MG63 (cell line): ENCODE results near the gene PRELP. TPM values are rescaled to one million over a fixed set of nuclear protein-coding genes. Genes with fewer than 3 reads are reported as not detected.
"Not testable (repeated sequence)": the region's sequence is repeated elsewhere in the genome, so short reads cannot be mapped to it uniquely, and the experiment has no call there.

Experiments used
- DNase-seq: peaks from one replicate; pipeline ENCODE4 v3.0.0-alpha.2; 2020
- H3K27me3 ChIP-seq: fragments of 250-450 bp; sonication (Bioruptor Pico); 2 replicates; pipeline ENCODE4 v1.5.1; 2020; ENCODE audit warnings: mild to moderate bottlenecking, moderate library complexity
- H3K36me3 ChIP-seq: fragments of 250-450 bp; sonication (Bioruptor Pico); 2 replicates; pipeline ENCODE4 v1.5.1; 2020; ENCODE audit warnings: mild to moderate bottlenecking, moderate library complexity
- H3K4me3 ChIP-seq: fragments of 250-450 bp; sonication (Bioruptor Pico); 2 replicates; pipeline ENCODE4 v1.5.1; 2020; ENCODE audit warnings: mild to moderate bottlenecking, moderate library complexity
- H3K9me3 ChIP-seq: fragments of 250-450 bp; sonication (Bioruptor Pico); 2 replicates; pipeline ENCODE4 v1.5.1; 2020; ENCODE audit warnings: mild to moderate bottlenecking, moderate library complexity
- total RNA-seq: library from RNA; depleted of rRNA; stranded (reverse); fragments of >200 nt; shearing (Covaris generic); gene quantifications from 2 replicates; pipeline ENCODE4 v1.2.3, GENCODE V29; 2014; ENCODE audit warnings: low replicate concordance; rRNA removed

The PRELP gene
- not detected in 2 replicates for total RNA-seq

- Histone ChIP-seq H3K27me3 (no peaks in the 10 kb centered on the region), H3K9me3 (no peaks in the 10 kb centered on the region), H3K4me3 (no peak within 1 kb of the TSS), H3K36me3 (no peaks in the 10 kb centered on the region)
- DNase-seq = peak; percentile 28
These were observed at the start of gene PRELP for GRCh38 chr1:203475012-203475981. Gene PRELP, plus strand, starts transcription at chr1:203475806. Its CDS starts 7,379 bp downstream, at chr1:203483185.

- Histone ChIP-seq H3K9me3 (no peaks in the 10 kb centered on the region), H3K27me3 (peaks cover 36% of the 10 kb centered on the region), H3K36me3 (no peaks in the 10 kb centered on the region), H3K4me3 (no peak overlapping the region)
- no peak for DNase-seq
These were observed 49.2 kb upstream of the PRELP start for GRCh38 chr1:203426366-203426765.

GRCh38 chr1:203426870-203427269 lies 48.7 kb upstream of the PRELP start:
- no peaks in the 10 kb centered on the region for H3K9me3 ChIP-seq
- H3K27me3 ChIP-seq = peaks cover 36% of the 10 kb centered on the region
- no peak overlapping the region for H3K4me3 ChIP-seq
- no peaks in the 10 kb centered on the region for H3K36me3 ChIP-seq
- no peak for DNase-seq

DNA sequence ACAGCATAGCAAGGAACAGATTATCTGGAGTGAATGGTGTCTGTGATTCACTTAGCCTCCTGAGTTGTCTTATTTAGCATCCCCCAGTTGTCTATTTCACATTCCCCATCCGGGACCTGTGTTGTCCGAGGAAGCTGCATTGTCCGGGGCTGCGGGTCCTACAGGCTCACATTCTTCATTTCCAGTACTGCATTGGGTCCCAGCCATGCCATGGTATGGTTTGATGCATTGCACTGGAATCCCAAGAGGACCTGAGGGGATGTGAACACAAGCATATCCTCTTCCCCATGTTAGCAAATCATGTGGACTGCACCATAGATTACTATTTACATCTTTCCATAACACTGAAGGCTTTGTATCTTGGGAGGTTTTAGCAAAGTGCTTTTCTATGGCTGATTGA lies 48.2 kb upstream of the PRELP start:
- no peaks in the 10 kb centered on the region for H3K36me3 ChIP-seq
- no peak for DNase-seq
- peaks cover 36% of the 10 kb centered on the region for H3K27me3 ChIP-seq
- H3K9me3 ChIP-seq = no peaks in the 10 kb centered on the region
- no peak overlapping the region for H3K4me3 ChIP-seq

GRCh38 chr1:203428981-203429599 lies 46.5 kb upstream of the PRELP start:
- Histone ChIP-seq H3K4me3 (no peak overlapping the region), H3K36me3 (no peaks in the 10 kb centered on the region), H3K9me3 (no peaks in the 10 kb centered on the region), H3K27me3 (peaks cover 36% of the 10 kb centered on the region)
- DNase-seq = no peak

DNA sequence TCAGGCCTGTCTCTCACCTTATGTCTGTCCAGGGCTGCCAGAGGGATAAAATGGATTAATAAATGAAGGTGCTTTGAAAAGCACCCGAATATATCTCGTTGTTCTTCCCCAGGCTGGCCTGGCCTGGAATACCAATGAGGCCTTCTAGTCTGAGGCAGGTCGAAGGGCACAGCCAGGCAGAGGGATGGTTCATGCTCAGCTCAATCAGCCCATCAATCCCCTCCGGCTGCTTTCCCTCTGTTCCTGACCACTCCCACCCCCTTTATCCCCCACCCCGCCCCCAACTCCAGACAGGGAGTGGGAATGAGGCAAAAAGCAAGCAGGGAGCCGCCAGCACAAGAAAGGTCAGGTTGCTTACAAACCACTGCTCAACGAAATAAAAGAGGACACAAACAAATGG lies 40.0 kb upstream of the PRELP start:
- Histone ChIP-seq H3K27me3 (no peaks in the 10 kb centered on the region; the same call in none of the 2 replicates), H3K4me3 (no peak overlapping the region), H3K9me3 (no peaks in the 10 kb centered on the region), H3K36me3 (no peaks in the 10 kb centered on the region)
- DNase-seq = no peak

- no peaks in the 10 kb centered on the region; the same call in 1 of the 2 replicates for H3K27me3 ChIP-seq
- DNase-seq = no peak
- H3K4me3 ChIP-seq = no peak overlapping the region
- H3K9me3 ChIP-seq = no peaks in the 10 kb centered on the region
- H3K36me3 ChIP-seq = no peaks in the 10 kb centered on the region
These were observed 37.8 kb upstream of the PRELP start for GRCh38 chr1:203437696-203438315.

- no peak overlapping the region for H3K4me3 ChIP-seq
- no peaks in the 10 kb centered on the region for H3K27me3 ChIP-seq
- no peak for DNase-seq
- H3K9me3 ChIP-seq = no peaks in the 10 kb centered on the region
- no peaks in the 10 kb centered on the region for H3K36me3 ChIP-seq
These were observed 36.4 kb upstream of the PRELP start for GRCh38 chr1:203439131-203439730.

- H3K4me3 ChIP-seq = no peak overlapping the region
- H3K9me3 ChIP-seq = peaks cover 1% of the 10 kb centered on the region; the same call in 1 of the 2 replicates
- no peaks in the 10 kb centered on the region for H3K36me3 ChIP-seq
- H3K27me3 ChIP-seq = no peaks in the 10 kb centered on the region
- DNase-seq = peak; percentile 78
These were observed 34.8 kb upstream of the PRELP start for GRCh38 chr1:203440771-203441170.

DNA sequence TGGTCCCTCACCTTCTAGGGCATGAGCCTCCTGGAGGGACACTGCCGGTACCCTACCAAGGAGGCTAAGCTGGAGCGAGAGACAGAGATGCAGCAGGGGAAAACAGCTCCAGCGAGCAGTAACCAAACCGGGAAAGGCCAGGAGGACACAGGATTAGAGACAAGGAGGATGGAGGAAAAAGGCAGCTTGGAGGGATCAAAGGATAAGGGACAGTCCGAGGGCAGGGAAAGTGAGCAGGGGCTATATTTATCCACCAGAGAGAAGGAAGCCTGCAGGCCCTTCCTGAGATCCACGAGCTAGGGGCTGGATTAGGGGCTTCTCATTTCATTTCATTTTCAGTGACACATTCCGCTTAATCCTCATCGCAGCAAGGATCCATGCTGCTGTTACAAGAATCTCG lies 33.8 kb upstream of the PRELP start:
- no peak for DNase-seq

GRCh38 chr1:203442821-203443220 lies 32.8 kb upstream of the PRELP start:
- Histone ChIP-seq H3K4me3 (no peak overlapping the region), H3K27me3 (no peaks in the 10 kb centered on the region), H3K36me3 (no peaks in the 10 kb centered on the region), H3K9me3 (peaks cover 6% of the 10 kb centered on the region; the same call in 1 of the 2 replicates)
- DNase-seq = no peak

More for the DNA sequence above, 33.8 kb upstream of the PRELP start:
- H3K36me3 ChIP-seq = no peaks in the 10 kb centered on the region
- H3K9me3 ChIP-seq = peaks cover 6% of the 10 kb centered on the region; the same call in 1 of the 2 replicates
- H3K4me3 ChIP-seq = no peak overlapping the region
- no peaks in the 10 kb centered on the region for H3K27me3 ChIP-seq

- Histone ChIP-seq H3K36me3 (no peaks in the 10 kb centered on the region), H3K9me3 (peaks cover 6% of the 10 kb centered on the region; the same call in 1 of the 2 replicates), H3K27me3 (0 out of 2 replicates have a peak, but pooled peaks cover under 1% of the 10 kb centered on the region), H3K4me3 (no peak overlapping the region)
- DNase-seq = no peak
These were observed 32.3 kb upstream of the PRELP start for GRCh38 chr1:203443296-203443695.

DNA sequence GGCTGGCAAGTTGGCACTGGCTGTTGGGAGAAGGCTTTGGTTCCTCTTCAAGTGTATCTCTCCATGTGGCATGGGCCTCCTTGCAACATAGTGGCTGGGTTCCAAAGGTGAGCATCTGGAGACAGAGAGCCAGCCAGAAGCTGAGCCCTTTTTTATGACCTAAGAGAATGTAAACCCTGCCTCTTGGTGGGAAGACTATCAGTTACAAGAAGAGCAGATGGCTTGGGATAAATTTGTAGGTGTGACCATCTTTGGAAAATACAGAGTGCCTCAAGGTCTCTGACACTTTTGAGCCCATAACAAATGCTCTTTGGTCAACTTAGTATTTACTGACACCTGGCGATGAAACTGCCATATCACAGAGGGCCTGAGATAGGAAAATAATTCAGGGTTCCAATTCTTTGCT lies 31.4 kb upstream of the PRELP start:
- no peaks in the 10 kb centered on the region for H3K36me3 ChIP-seq
- H3K27me3 ChIP-seq = 0 out of 2 replicates have a peak, but pooled peaks cover 2% of the 10 kb centered on the region
- no peak overlapping the region for H3K4me3 ChIP-seq
- DNase-seq = peak; percentile 39
- H3K9me3 ChIP-seq = peaks cover 6% of the 10 kb centered on the region; the same call in 1 of the 2 replicates

DNA sequence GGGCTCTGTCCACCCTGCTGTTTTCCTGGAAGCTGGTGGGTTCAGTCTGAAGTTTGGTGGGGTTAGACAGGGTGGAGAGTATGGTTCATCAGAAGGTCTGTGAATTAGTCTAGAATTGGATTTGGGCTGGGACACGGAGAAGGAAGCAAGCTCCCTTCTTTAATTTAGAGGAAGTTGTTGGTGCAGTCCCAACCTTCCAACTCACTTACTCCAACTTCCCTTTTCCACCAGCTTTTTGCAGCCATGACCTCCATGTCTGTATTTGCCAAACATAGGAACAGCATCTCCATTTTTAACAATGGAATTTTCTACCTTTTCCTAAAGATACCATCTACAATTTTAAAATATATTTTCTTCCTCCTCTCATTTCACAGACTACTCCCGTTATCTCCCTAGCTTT lies 28.5 kb upstream of the PRELP start:
- Histone ChIP-seq H3K36me3 (no peaks in the 10 kb centered on the region), H3K9me3 (peaks cover 6% of the 10 kb centered on the region; the same call in 1 of the 2 replicates), H3K27me3 (peaks cover 6% of the 10 kb centered on the region; the same call in 1 of the 2 replicates), H3K4me3 (no peak overlapping the region)
- no peak for DNase-seq

DNA sequence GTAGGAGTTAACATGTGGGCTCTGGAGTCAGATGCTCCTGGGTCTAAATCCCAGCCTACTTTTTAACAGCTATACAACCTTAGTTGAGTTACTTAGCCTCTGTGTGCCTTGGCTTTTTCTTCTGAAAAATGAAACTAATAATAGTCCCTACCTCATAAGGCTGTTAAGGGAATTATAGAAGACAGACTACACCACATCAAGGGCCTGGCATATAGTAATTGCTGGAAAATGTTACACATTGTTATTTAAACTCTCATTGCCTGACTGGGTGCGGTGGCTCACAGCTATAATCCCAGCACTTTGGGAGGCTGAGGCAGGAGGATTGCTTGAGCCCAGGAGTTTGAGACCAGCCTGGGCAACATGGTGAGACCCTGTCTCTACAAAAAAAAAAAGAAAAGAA lies 28.0 kb upstream of the PRELP start:
- not testable (repeated sequence) for H3K36me3 ChIP-seq, H3K4me3 ChIP-seq, H3K9me3 ChIP-seq, DNase-seq, H3K27me3 ChIP-seq

DNA sequence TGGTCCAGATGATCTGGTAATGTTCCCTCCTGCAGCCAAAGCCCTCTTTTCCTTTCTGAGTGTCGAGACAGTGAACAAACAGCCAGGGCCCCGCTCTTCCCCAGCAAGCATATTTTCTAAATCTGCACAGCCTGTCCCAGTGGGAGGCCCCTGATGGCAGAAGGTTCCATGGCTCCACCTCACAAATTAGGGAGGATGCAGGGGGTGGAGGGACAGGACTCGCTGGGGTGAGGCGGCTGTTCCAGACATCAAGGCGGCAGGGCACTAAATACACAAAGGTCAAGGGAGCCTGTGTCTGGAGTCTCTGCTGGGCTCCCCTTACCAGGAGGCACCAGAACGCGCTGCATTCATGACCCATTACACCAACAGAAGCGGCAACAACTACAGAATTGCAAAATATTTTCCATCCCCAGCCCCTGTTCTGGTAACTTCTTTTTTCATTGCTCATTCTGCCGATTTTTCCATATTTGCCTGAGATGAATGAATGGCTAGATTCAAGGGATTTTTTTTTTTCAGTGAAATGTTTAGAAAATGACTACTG lies 27.0 kb upstream of the PRELP start:
- H3K36me3 ChIP-seq = no peaks in the 10 kb centered on the region
- peaks cover 10% of the 10 kb centered on the region; the same call in 1 of the 2 replicates for H3K27me3 ChIP-seq
- DNase-seq = no peak
- H3K9me3 ChIP-seq = peaks cover 6% of the 10 kb centered on the region; the same call in 1 of the 2 replicates
- no peak overlapping the region for H3K4me3 ChIP-seq
